GM23338 (cell line): ENCODE results near the gene LHX4. TPM values are rescaled to one million over a fixed set of nuclear protein-coding genes. Genes with fewer than 3 reads are reported as not detected.

Experiments
- ATAC-seq: fragments of 200-7000 bp; cut with Tn5 transposase; 3 replicates; pipeline ENCODE4 v1.9.1; 2020
- DNase-seq: peaks from one replicate; pipeline ENCODE4 v3.0.0-alpha.2; 2015; ENCODE audit warnings: low spot score
- H2AFZ ChIP-seq: fragments of 200-600 bp; sonication (generic); 2 replicates; pipeline ENCODE4 v1.8.0; 2016; ENCODE audit warnings: antibody characterized with exemption, mild to moderate bottlenecking, moderate library complexity
- H3F3A ChIP-seq: fragments of 200-600 bp; sonication (generic); replicated peaks from 2 replicates; pipeline ENCODE4 v1.8.0; 2017; ENCODE audit warnings: antibody characterized with exemption, mixed run types, low read depth
- H3K27ac ChIP-seq: fragments of 200-600 bp; sonication (generic); 2 replicates; pipeline ENCODE4 v1.6.1; 2016; ENCODE audit warnings: low read depth
- H3K27me3 ChIP-seq: fragments of 200-600 bp; sonication (generic); 2 replicates; pipeline ENCODE4 v1.8.0; 2016; ENCODE audit warnings: mild to moderate bottlenecking, mixed run types, moderate library complexity; ENCODE audit not compliant: insufficient read depth
- H3K36me3 ChIP-seq: fragments of 200-600 bp; sonication (generic); 2 replicates; pipeline ENCODE4 v1.8.0; 2016; ENCODE audit warnings: mild to moderate bottlenecking; ENCODE audit not compliant: insufficient read depth
- H3K4me1 ChIP-seq: fragments of 200-600 bp; sonication (generic); 2 replicates; pipeline ENCODE4 v1.8.0; 2016; ENCODE audit warnings: mild to moderate bottlenecking, moderate library complexity; ENCODE audit not compliant: insufficient read depth
- H3K4me2 ChIP-seq: fragments of 200-600 bp; sonication (generic); 2 replicates; pipeline ENCODE4 v1.7.1; 2017; ENCODE audit warnings: mixed run types
- H3K4me3 ChIP-seq: fragments of 200-600 bp; sonication (generic); 2 replicates; pipeline ENCODE4 v1.6.1; 2016; ENCODE audit warnings: mixed run types
- H3K79me2 ChIP-seq: fragments of 200-600 bp; sonication (generic); replicated peaks from 2 replicates; pipeline ENCODE4 v1.8.0; 2017; ENCODE audit warnings: mild to moderate bottlenecking; ENCODE audit not compliant: insufficient read depth
- H3K9me2 ChIP-seq: fragments of 200-600 bp; sonication (generic); 2 replicates; pipeline ENCODE4 v1.8.0; 2017; ENCODE audit not compliant: insufficient read depth
- H4K20me1 ChIP-seq: fragments of 200-600 bp; sonication (generic); replicated peaks from 2 replicates; pipeline ENCODE4 v1.8.0; 2017; ENCODE audit warnings: mild to moderate bottlenecking; ENCODE audit not compliant: insufficient read depth
- H3K27ac Mint-ChIP-seq: 2 replicates; pipeline ENCODE4 v1.8.0; 2020; ENCODE audit warnings: inconsistent platforms, mild to moderate bottlenecking, moderate library complexity, mixed read lengths
- H3K27me3 Mint-ChIP-seq: 3 replicates; pipeline ENCODE4 v1.8.0; 2022; ENCODE audit warnings: low read depth, mild to moderate bottlenecking, moderate library complexity, mixed read lengths, inconsistent platforms; ENCODE audit not compliant: insufficient read depth, poor library complexity
- H3K36me3 Mint-ChIP-seq: 3 replicates; pipeline ENCODE4 v1.8.0; 2021; ENCODE audit warnings: low read depth, mild to moderate bottlenecking, inconsistent platforms, moderate library complexity, mixed read lengths
- H3K4me1 Mint-ChIP-seq: 3 replicates; pipeline ENCODE4 v1.8.0; 2020; ENCODE audit warnings: mild to moderate bottlenecking, inconsistent platforms, mixed read lengths
- H3K4me3 Mint-ChIP-seq: 3 replicates; pipeline ENCODE4 v1.8.0; 2021; ENCODE audit warnings: moderate library complexity, mild to moderate bottlenecking, inconsistent platforms, mixed read lengths
- H3K9me3 Mint-ChIP-seq: 3 replicates; pipeline ENCODE4 v1.8.0; 2020; ENCODE audit warnings: moderate library complexity, mild to moderate bottlenecking, inconsistent platforms, mixed read lengths
- EZH2 ChIP-seq: fragments of 200-600 bp; sonication (generic); IDR thresholded peaks from one replicate; pipeline ENCODE4 v1.8.0; 2017; ENCODE audit warnings: antibody characterized with exemption, mild to moderate bottlenecking, low read depth; ENCODE audit not compliant: unreplicated experiment
- JUNB ChIP-seq: IDR thresholded peaks from one replicate; pipeline ENCODE4 v1.6.1; 2016; ENCODE audit warnings: antibody characterized with exemption; ENCODE audit not compliant: unreplicated experiment
- NANOG ChIP-seq: IDR thresholded peaks from 2 replicates; pipeline ENCODE4 v1.6.1; 2016; ENCODE audit warnings: antibody characterized with exemption, borderline replicate concordance
- POLR2AphosphoS5 ChIP-seq: IDR thresholded peaks from 2 replicates; pipeline ENCODE4 v1.6.1; 2016; ENCODE audit warnings: antibody characterized with exemption, low read depth
- STAT1 ChIP-seq: IDR thresholded peaks from one replicate; pipeline ENCODE4 v1.6.1; 2016; ENCODE audit warnings: antibody characterized with exemption; ENCODE audit not compliant: unreplicated experiment
- ZNF114 ChIP-seq: fragments of 250-450 bp; sonication (Bioruptor Pico); IDR thresholded peaks from 2 replicates; pipeline ENCODE4 v1.5.0; 2020; ENCODE audit warnings: mild to moderate bottlenecking, moderate library complexity
- polyA plus RNA-seq: library from polyadenylated mRNA; unstranded; fragments of >200 nt; fragmentation: Nextera tagmentation; extraction: Ambion mirVana; gene quantifications from 2 replicates; pipeline ENCODE4 v1.2.1, GENCODE V29; 2016
- total RNA-seq: library from RNA; depleted of rRNA; stranded (reverse); fragments of >200 nt; shearing (Covaris generic); gene quantifications from 2 replicates; pipeline ENCODE4 v1.2.3, GENCODE V29; 2014
- TF ChIP-seq, protein P1 (sequence below): fragments of 250-450 bp; sonication (Bioruptor Pico); IDR thresholded peaks from 2 replicates; pipeline ENCODE4 v1.5.0; 2020; ENCODE audit warnings: mild to moderate bottlenecking, moderate library complexity
- TF ChIP-seq, protein P2 (sequence below), 2 experiments: fragments of 200-600 bp in 1 of 2; sonication (generic) in 1 of 2; conservative IDR thresholded peaks; 2 replicates each; pipeline versions ENCODE4 v1.5.1 to v1.6.1; 2016 to 2017; ENCODE audit warnings: antibody characterized with exemption in 2 of 2, low read depth in 2 of 2, mild to moderate bottlenecking in 2 of 2, moderate library complexity in 1 of 2
- TF ChIP-seq, protein P3 (sequence below): IDR thresholded peaks from one replicate; pipeline ENCODE4 v1.6.1; 2018; ENCODE audit warnings: antibody characterized with exemption; ENCODE audit not compliant: unreplicated experiment

The LHX4 gene
- total and polyA plus RNA-seq, 2 experiments from 2014 or later = 1.4 to 2.5 TPM

DNA sequence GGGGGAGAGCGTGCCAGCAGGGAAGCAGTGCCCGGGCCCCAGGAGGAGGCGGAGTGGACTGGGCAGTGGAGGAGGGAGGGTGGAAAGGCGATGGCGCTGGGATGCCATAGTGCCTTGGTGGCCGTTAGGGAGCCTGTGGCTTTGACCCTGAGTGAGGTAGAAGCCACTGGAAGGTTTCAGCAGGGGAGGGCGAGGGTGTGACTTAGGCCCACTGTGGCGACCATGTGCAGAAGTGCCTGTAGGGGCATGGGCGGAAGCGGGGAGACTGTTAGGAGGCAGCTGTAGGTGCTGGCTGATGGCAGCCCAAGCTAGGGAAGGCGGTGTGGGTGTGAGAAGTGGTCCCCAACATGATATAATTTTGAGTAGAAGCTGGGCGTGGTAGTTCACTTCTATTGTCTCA, 28.2 kb downstream of the LHX4 start (continued):
- TF ChIP-seq, protein P1, sequence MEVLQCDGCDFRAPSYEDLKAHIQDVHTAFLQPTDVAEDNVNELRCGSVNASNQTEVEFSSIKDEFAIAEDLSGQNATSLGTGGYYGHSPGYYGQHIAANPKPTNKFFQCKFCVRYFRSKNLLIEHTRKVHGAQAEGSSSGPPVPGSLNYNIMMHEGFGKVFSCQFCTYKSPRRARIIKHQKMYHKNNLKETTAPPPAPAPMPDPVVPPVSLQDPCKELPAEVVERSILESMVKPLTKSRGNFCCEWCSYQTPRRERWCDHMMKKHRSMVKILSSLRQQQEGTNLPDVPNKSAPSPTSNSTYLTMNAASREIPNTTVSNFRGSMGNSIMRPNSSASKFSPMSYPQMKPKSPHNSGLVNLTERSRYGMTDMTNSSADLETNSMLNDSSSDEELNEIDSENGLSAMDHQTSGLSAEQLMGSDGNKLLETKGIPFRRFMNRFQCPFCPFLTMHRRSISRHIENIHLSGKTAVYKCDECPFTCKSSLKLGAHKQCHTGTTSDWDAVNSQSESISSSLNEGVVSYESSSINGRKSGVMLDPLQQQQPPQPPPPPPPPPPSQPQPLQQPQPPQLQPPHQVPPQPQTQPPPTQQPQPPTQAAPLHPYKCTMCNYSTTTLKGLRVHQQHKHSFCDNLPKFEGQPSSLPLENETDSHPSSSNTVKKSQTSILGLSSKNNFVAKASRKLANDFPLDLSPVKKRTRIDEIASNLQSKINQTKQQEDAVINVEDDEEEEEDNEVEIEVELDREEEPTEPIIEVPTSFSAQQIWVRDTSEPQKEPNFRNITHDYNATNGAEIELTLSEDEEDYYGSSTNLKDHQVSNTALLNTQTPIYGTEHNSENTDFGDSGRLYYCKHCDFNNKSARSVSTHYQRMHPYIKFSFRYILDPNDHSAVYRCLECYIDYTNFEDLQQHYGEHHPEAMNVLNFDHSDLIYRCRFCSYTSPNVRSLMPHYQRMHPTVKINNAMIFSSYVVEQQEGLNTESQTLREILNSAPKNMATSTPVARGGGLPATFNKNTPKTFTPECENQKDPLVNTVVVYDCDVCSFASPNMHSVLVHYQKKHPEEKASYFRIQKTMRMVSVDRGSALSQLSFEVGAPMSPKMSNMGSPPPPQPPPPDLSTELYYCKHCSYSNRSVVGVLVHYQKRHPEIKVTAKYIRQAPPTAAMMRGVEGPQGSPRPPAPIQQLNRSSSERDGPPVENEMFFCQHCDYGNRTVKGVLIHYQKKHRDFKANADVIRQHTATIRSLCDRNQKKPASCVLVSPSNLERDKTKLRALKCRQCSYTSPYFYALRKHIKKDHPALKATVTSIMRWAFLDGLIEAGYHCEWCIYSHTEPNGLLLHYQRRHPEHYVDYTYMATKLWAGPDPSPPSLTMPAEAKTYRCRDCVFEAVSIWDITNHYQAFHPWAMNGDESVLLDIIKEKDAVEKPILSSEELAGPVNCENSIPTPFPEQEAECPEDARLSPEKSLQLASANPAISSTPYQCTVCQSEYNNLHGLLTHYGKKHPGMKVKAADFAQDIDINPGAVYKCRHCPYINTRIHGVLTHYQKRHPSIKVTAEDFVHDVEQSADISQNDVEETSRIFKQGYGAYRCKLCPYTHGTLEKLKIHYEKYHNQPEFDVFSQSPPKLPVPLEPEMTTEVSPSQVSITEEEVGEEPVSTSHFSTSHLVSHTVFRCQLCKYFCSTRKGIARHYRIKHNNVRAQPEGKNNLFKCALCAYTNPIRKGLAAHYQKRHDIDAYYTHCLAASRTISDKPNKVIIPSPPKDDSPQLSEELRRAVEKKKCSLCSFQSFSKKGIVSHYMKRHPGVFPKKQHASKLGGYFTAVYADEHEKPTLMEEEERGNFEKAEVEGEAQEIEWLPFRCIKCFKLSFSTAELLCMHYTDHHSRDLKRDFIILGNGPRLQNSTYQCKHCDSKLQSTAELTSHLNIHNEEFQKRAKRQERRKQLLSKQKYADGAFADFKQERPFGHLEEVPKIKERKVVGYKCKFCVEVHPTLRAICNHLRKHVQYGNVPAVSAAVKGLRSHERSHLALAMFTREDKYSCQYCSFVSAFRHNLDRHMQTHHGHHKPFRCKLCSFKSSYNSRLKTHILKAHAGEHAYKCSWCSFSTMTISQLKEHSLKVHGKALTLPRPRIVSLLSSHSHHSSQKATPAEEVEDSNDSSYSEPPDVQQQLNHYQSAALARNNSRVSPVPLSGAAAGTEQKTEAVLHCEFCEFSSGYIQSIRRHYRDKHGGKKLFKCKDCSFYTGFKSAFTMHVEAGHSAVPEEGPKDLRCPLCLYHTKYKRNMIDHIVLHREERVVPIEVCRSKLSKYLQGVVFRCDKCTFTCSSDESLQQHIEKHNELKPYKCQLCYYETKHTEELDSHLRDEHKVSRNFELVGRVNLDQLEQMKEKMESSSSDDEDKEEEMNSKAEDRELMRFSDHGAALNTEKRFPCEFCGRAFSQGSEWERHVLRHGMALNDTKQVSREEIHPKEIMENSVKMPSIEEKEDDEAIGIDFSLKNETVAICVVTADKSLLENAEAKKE (CRISPR knock-in tag) = no peak
- no peak for TF ChIP-seq NANOG

DNA sequence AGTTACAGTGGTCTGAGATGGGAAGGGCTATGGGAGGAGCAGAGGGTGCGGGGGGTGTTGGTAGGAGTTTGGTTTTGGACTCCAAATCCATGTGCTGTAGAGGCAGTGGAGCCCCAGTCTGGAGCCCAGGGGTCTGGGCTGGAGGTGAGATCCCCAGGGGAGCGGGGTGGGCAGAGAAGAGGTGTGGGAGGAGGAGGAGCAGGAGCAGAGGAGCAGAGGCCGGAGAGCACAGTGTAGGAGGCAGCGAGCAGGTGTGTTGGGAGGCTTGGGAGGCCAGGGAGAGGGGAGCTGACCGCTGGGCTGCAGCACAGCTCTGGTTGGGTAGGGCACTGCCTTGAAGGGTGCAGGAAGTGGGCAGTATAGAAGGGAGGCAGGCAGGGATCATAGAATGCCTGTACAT, 28.9 kb downstream of the LHX4 start:
- Histone ChIP-seq H3K9me2 (no peaks in the 10 kb centered on the region), H3K27ac (no peak overlapping the region), H2AFZ (no peak overlapping the region), H4K20me1 (no peaks in the 10 kb centered on the region), H3K4me2 (no peak overlapping the region), H3F3A (no peaks in the 10 kb centered on the region), H3K4me1 (no peaks in the 10 kb centered on the region), H3K4me3 (no peak overlapping the region), H3K79me2 (no peaks in the 10 kb centered on the region), H3K36me3 (no peaks in the 10 kb centered on the region), H3K27me3 (no peaks in the 10 kb centered on the region)
- ATAC-seq (no peak), DNase-seq (no peak)
- no peak for TF ChIP-seq EZH2
- no peak for TF ChIP-seq ZNF114 (CRISPR knock-in tag)
- no peak for TF ChIP-seq NANOG
- TF ChIP-seq, protein P2, sequence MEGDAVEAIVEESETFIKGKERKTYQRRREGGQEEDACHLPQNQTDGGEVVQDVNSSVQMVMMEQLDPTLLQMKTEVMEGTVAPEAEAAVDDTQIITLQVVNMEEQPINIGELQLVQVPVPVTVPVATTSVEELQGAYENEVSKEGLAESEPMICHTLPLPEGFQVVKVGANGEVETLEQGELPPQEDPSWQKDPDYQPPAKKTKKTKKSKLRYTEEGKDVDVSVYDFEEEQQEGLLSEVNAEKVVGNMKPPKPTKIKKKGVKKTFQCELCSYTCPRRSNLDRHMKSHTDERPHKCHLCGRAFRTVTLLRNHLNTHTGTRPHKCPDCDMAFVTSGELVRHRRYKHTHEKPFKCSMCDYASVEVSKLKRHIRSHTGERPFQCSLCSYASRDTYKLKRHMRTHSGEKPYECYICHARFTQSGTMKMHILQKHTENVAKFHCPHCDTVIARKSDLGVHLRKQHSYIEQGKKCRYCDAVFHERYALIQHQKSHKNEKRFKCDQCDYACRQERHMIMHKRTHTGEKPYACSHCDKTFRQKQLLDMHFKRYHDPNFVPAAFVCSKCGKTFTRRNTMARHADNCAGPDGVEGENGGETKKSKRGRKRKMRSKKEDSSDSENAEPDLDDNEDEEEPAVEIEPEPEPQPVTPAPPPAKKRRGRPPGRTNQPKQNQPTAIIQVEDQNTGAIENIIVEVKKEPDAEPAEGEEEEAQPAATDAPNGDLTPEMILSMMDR (conservative IDR thresholded peaks at IDR 0.05; ENCODE audit: low read depth in 2 of 2) = no peak
- no peak for TF ChIP-seq STAT1
- no peak for TF ChIP-seq POLR2AphosphoS5
- no peak for TF ChIP-seq JUNB
- TF ChIP-seq, protein P3, sequence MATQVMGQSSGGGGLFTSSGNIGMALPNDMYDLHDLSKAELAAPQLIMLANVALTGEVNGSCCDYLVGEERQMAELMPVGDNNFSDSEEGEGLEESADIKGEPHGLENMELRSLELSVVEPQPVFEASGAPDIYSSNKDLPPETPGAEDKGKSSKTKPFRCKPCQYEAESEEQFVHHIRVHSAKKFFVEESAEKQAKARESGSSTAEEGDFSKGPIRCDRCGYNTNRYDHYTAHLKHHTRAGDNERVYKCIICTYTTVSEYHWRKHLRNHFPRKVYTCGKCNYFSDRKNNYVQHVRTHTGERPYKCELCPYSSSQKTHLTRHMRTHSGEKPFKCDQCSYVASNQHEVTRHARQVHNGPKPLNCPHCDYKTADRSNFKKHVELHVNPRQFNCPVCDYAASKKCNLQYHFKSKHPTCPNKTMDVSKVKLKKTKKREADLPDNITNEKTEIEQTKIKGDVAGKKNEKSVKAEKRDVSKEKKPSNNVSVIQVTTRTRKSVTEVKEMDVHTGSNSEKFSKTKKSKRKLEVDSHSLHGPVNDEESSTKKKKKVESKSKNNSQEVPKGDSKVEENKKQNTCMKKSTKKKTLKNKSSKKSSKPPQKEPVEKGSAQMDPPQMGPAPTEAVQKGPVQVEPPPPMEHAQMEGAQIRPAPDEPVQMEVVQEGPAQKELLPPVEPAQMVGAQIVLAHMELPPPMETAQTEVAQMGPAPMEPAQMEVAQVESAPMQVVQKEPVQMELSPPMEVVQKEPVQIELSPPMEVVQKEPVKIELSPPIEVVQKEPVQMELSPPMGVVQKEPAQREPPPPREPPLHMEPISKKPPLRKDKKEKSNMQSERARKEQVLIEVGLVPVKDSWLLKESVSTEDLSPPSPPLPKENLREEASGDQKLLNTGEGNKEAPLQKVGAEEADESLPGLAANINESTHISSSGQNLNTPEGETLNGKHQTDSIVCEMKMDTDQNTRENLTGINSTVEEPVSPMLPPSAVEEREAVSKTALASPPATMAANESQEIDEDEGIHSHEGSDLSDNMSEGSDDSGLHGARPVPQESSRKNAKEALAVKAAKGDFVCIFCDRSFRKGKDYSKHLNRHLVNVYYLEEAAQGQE = no peak
- no peak overlapping the region for H3K4me3 Mint-ChIP-seq
- H3K27ac Mint-ChIP-seq = no peak overlapping the region
- H3K36me3 Mint-ChIP-seq = no peaks in the 10 kb centered on the region; the same call in 2 of the 3 replicates
- peaks cover 25% of the 10 kb centered on the region for H3K4me1 Mint-ChIP-seq
- no peaks in the 10 kb centered on the region; the same call in 2 of the 3 replicates for H3K9me3 Mint-ChIP-seq
- H3K27me3 Mint-ChIP-seq = peaks cover 8% of the 10 kb centered on the region
